MM.1S (cell line): Measurements from ENCODE around the gene FMOD.
A peak's percentile ranks its signal among the peaks of the same experiment; 100 is the strongest.

ENCODE experiments used
- DNase-seq: peaks from one replicate; pipeline ENCODE4 v3.0.0-alpha.2; 2015
- H2AFZ ChIP-seq: fragments of 300-600 bp; sonication (generic); 2 replicates; pipeline ENCODE4 v1.6.0; 2016; ENCODE audit warnings: antibody characterized with exemption, low read length
- H3F3A ChIP-seq: fragments of 300-600 bp; sonication (generic); 2 replicates; pipeline ENCODE4 v1.6.1; 2016; ENCODE audit warnings: mild to moderate bottlenecking, antibody characterized with exemption, low read length, moderate library complexity, mixed read lengths; ENCODE audit not compliant: insufficient read depth
- H3K27ac ChIP-seq: fragments of 300-600 bp; sonication (generic); 2 replicates; pipeline ENCODE4 v1.5.1; 2016; ENCODE audit warnings: mild to moderate bottlenecking, low read length
- H3K27me3 ChIP-seq: fragments of 300-600 bp; sonication (generic); replicated peaks from 2 replicates; pipeline ENCODE4 v1.6.0; 2016; ENCODE audit warnings: low read length; ENCODE audit not compliant: insufficient read depth
- H3K36me3 ChIP-seq: fragments of 300-600 bp; sonication (generic); replicated peaks from 2 replicates; pipeline ENCODE4 v1.6.1; 2016; ENCODE audit warnings: mild to moderate bottlenecking, low read length, mixed read lengths; ENCODE audit not compliant: insufficient read depth
- H3K4me1 ChIP-seq: fragments of 300-600 bp; sonication (generic); 2 replicates; pipeline ENCODE4 v1.6.1; 2016; ENCODE audit warnings: low read length, mixed read lengths
- H3K4me2 ChIP-seq: fragments of 300-600 bp; sonication (generic); 2 replicates; pipeline ENCODE4 v1.6.0; 2016; ENCODE audit warnings: low read depth, low read length
- H3K4me3 ChIP-seq: fragments of 300-600 bp; sonication (generic); 2 replicates; pipeline ENCODE4 v1.5.1; 2016; ENCODE audit warnings: low read length, mixed read lengths
- H3K79me2 ChIP-seq: fragments of 300-600 bp; sonication (generic); 2 replicates; pipeline ENCODE4 v1.6.1; 2016; ENCODE audit warnings: mixed run types, low read length, mixed read lengths
- H3K9ac ChIP-seq: fragments of 300-600 bp; sonication (generic); 2 replicates; pipeline ENCODE4 v1.6.1; 2016; ENCODE audit warnings: low read length, mixed read lengths
- H3K9me2 ChIP-seq: fragments of 300-600 bp; sonication (generic); replicated peaks from 2 replicates; pipeline ENCODE4 v1.6.1; 2016; ENCODE audit warnings: mild to moderate bottlenecking, low read length, mixed read lengths; ENCODE audit not compliant: insufficient read depth
- H3K9me3 ChIP-seq: fragments of 300-600 bp; sonication (generic); replicated peaks from 2 replicates; pipeline ENCODE4 v1.6.1; 2016; ENCODE audit warnings: mild to moderate bottlenecking, low read length, mixed read lengths; ENCODE audit not compliant: insufficient read depth
- H4K20me1 ChIP-seq: fragments of 300-600 bp; sonication (generic); 2 replicates; pipeline ENCODE4 v1.6.1; 2016; ENCODE audit warnings: mild to moderate bottlenecking, low read length, moderate library complexity, mixed read lengths; ENCODE audit not compliant: insufficient read depth
- CTCF ChIP-seq: fragments of 300-600 bp; sonication (generic); IDR thresholded peaks from 2 replicates; pipeline ENCODE4 v1.5.1; 2016; ENCODE audit warnings: antibody characterized with exemption, low read length, mixed read lengths
- EZH2 ChIP-seq: fragments of 300-600 bp; sonication (generic); optimal IDR thresholded peaks from 2 replicates; pipeline ENCODE3; 2017; ENCODE audit warnings: low read depth, mild to moderate bottlenecking, antibody characterized with exemption, low read length, mixed read lengths
- EZH2phosphoT487 ChIP-seq: fragments of 300-600 bp; sonication (generic); IDR thresholded peaks from 2 replicates; pipeline ENCODE4 v1.6.1; 2018; ENCODE audit warnings: antibody characterized with exemption, low read length

The FMOD gene

GRCh38 chr1:203325026-203325417, 25.9 kb downstream of the FMOD start:
- Histone ChIP-seq H3K9me2 (no peaks in the 10 kb centered on the region), H3K4me2 (peak overlapping the region; percentile 95), H3K36me3 (no peaks in the 10 kb centered on the region), H2AFZ (no peak overlapping the region), H3K9me3 (no peaks in the 10 kb centered on the region), H3F3A (peaks cover 83% of the 10 kb centered on the region), H3K27ac (peak overlapping the region; percentile 91), H3K4me1 (peaks cover 78% of the 10 kb centered on the region), H3K4me3 (peak overlapping the region; percentile 64), H3K79me2 (peaks cover 32% of the 10 kb centered on the region), H3K27me3 (no peaks in the 10 kb centered on the region), H3K9ac (peak overlapping the region; percentile 73), H4K20me1 (no peaks in the 10 kb centered on the region)
- DNase-seq = peak; percentile 96
- TF ChIP-seq EZH2phosphoT487 = no peak
- TF ChIP-seq EZH2 = no peak
- no peak for TF ChIP-seq CTCF

- TF ChIP-seq EZH2phosphoT487 = no peak
- TF ChIP-seq EZH2 = no peak
- TF ChIP-seq CTCF = no peak
- Histone ChIP-seq H3F3A (peaks cover 88% of the 10 kb centered on the region), H2AFZ (no peak overlapping the region), H3K4me3 (peak overlapping the region; percentile 64), H3K9ac (peak overlapping the region; percentile 73), H3K36me3 (no peaks in the 10 kb centered on the region), H3K27me3 (no peaks in the 10 kb centered on the region), H3K79me2 (peaks cover 35% of the 10 kb centered on the region), H3K4me2 (peak overlapping the region; percentile 95), H3K4me1 (peaks cover 84% of the 10 kb centered on the region), H3K27ac (peak overlapping the region; percentile 91), H4K20me1 (no peaks in the 10 kb centered on the region), H3K9me2 (no peaks in the 10 kb centered on the region), H3K9me3 (no peaks in the 10 kb centered on the region)
- DNase-seq = peak; percentile 60
Observed at GRCh38 chr1:203324105-203325025, 26.6 kb downstream of the FMOD start.

GRCh38 chr1:203323587-203323986, 27.3 kb downstream of the FMOD start:
- Histone ChIP-seq H2AFZ (peak overlapping the region; percentile 19; the same call in 1 of the 2 replicates), H3K9me2 (no peaks in the 10 kb centered on the region), H3F3A (peaks cover 86% of the 10 kb centered on the region), H3K9me3 (no peaks in the 10 kb centered on the region), H4K20me1 (no peaks in the 10 kb centered on the region), H3K27me3 (no peaks in the 10 kb centered on the region), H3K4me3 (no peak overlapping the region), H3K4me2 (peak overlapping the region; percentile 95), H3K79me2 (peaks cover 39% of the 10 kb centered on the region), H3K27ac (peak overlapping the region; percentile 91), H3K36me3 (no peaks in the 10 kb centered on the region), H3K4me1 (peaks cover 88% of the 10 kb centered on the region), H3K9ac (peak overlapping the region; percentile 73)
- no peak for DNase-seq
- no peak for TF ChIP-seq CTCF
- TF ChIP-seq EZH2phosphoT487 = no peak
- no peak for TF ChIP-seq EZH2
